Thymus (tissue), 11 donors: ENCODE measurements around the gene GNPTAB. TPM values are rescaled to one million over a fixed set of nuclear protein-coding genes. Genes with fewer than 3 reads are reported as not detected.

ENCODE experiments used
- DNase-seq, 9 donors: peaks; one replicate each; pipeline ENCODE4 v3.0.0-alpha.2; 2013; ENCODE audit warnings: low spot score in 9 of 9, low read depth in 6 of 9, missing footprints in 1 of 9
- H3K27ac ChIP-seq, 2 donors: one replicate each; pipeline ENCODE4 v1.5.1; 2013; ENCODE audit warnings: control low read depth in 1 of 2, low read depth in 1 of 2, low read length in 1 of 2, mild to moderate bottlenecking in 1 of 2, moderate library complexity in 1 of 2
- H3K27me3 ChIP-seq, 2 donors: one replicate each; pipeline ENCODE4 v1.5.1; 2013; ENCODE audit warnings: low read length in 1 of 2; ENCODE audit not compliant: control insufficient read depth in 2 of 2, insufficient read depth in 1 of 2
- H3K36me3 ChIP-seq, 2 donors: one replicate each; pipeline ENCODE4 v1.5.1; 2013; ENCODE audit warnings: low read length in 1 of 2, mild to moderate bottlenecking in 1 of 2, moderate library complexity in 1 of 2; ENCODE audit not compliant: control insufficient read depth in 2 of 2, insufficient read depth in 2 of 2
- H3K4me1 ChIP-seq, 2 donors: one replicate each; pipeline ENCODE4 v1.5.1; 2013; ENCODE audit warnings: low read length in 2 of 2; ENCODE audit not compliant: control insufficient read depth in 2 of 2, insufficient read depth in 2 of 2
- H3K4me3 ChIP-seq, 2 donors: one replicate each; pipeline ENCODE4 v1.5.1; 2013; ENCODE audit warnings: low read length in 2 of 2, control low read depth in 1 of 2, mild to moderate bottlenecking in 1 of 2
- H3K9me3 ChIP-seq, 2 donors: one replicate each; pipeline ENCODE4 v1.5.1; 2013; ENCODE audit warnings: low read length in 1 of 2, mild to moderate bottlenecking in 1 of 2; ENCODE audit not compliant: control insufficient read depth in 2 of 2, insufficient read depth in 1 of 2
- WGBS: extraction: QIAGEN DNeasy Blood & Tissue Kit; methylation state at CpG from one replicate; pipeline ENCODE4 v1.1.7; 2013; 5-methylcytosine and 5-hydroxymethylcytosine counted together
- polyA plus RNA-seq: library from polyadenylated mRNA; stranded (reverse); fragments of 200-250 nt; gene quantifications from one replicate; pipeline ENCODE4 v1.2.3, GENCODE V29; 2013
- total RNA-seq: library from RNA; stranded (reverse); fragments of 120-200 nt; gene quantifications from one replicate; pipeline ENCODE4 v1.2.4, GENCODE V29; 2013
- donor health status: healthy.

GNPTAB gene
- total and polyA plus RNA-seq, 2 donors, result 20.6 to 44.8 TPM

DNA sequence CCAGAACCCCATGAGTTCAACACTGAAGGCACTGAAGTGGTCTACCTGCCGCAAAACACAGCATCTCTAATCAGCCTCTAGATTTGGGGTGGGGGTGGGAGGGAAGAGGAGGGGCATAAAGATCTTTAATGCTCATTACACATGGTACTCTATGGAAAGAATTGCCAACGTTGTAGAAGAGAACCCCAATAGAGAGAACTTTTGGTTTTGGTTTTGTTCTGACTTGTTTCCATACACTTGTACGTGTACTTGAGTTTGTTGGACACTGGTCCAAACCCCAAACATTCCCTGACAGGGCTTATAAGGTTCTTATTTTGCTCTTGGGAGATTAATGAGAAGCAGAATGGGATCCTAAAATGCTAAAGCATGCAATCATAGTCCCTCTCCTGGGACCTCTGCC, 31.0 kb downstream of the GNPTAB start:
- H3K4me3 ChIP-seq, result no peak overlapping the region
- H3K9me3 ChIP-seq, result no peaks in the 10 kb centered on the region
- H3K27me3 ChIP-seq, result no peaks in the 10 kb centered on the region
- peaks cover 0 to 3% of the 10 kb centered on the region in 2 donors for H3K4me1 ChIP-seq
- peaks cover 0 to 8% of the 10 kb centered on the region in 2 donors for H3K36me3 ChIP-seq
- DNase-seq, result no peak
- no peak overlapping the region for H3K27ac ChIP-seq
- 91% methylated on average over 3 of the region's 3 CpGs for WGBS

DNA sequence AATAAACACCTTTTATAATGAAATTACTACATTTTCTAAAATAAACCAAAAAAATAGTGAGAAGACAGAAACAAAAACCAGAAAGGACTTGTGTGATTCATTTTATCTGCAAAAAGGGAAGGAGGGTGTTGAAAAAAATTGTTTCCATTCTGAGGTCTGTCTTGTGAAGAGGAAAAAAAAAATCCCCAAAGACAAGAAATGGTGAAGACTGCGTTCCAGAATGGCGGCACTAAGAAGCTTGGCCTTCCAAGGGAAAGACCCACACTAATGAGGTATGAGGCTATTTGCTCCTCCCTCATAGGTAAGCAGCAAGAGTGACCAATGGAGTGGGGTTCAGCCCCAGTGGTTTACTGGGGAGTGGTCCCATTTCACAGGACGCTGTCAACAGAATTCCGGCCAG, 35.0 kb downstream of the GNPTAB start:
- Histone ChIP-seq H3K4me1 (peaks cover 0 to 3% of the 10 kb centered on the region in 2 donors), H3K27me3 (no peaks in the 10 kb centered on the region), H3K9me3 (no peaks in the 10 kb centered on the region), H3K27ac (no peak overlapping the region), H3K36me3 (peaks cover 0 to 20% of the 10 kb centered on the region in 2 donors), H3K4me3 (no peak overlapping the region)
- WGBS, result over 99% methylated on average over 4 of the region's 4 CpGs
- no peak for DNase-seq

DNA sequence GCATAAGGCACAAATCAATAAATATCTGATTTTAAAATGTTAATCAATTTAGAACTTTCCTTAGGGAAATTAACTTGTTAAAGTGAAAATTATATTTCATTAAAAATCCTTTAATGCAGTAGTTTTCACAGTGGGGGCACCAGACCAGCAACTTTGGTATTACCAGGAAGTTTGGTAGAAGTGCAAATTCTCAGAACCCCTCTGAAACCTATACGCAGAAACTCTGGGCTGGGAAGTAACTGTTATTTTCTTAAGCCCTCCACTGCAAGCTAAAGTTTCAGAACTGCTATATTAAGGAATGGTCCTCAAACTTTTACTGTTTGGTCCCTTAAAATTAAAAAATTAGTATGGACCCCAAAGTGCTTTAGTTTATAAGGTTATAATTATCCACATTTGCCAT, 35.7 kb downstream of the GNPTAB start:
- Histone ChIP-seq H3K27ac (no peak overlapping the region), H3K36me3 (peaks cover 0 to 24% of the 10 kb centered on the region in 2 donors), H3K27me3 (no peaks in the 10 kb centered on the region), H3K4me1 (peaks cover 0 to 3% of the 10 kb centered on the region in 2 donors), H3K9me3 (no peaks in the 10 kb centered on the region), H3K4me3 (no peak overlapping the region)
- no peak for DNase-seq
- WGBS, result 31% methylated on average over 1 of the region's 1 CpG

DNA sequence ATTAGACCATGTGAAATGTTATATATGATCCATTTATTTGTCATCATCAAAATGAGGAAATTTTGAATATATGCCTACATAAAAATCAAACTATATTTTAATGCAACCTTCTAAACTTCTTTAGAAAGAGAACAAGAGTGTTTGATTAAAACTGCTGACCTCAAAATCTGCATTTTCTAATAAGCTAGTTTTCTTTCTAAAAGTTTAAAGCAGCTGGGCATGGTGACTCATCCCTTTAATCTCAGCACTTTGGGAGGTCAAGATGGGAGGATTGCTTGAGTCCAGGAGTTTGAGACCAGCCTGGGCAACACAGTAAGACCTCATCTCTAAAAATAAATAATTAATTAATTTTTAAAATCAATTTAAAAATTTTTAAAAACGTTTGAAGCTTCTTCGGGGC, 36.2 kb downstream of the GNPTAB start:
- peaks cover 3 to 28% of the 10 kb centered on the region in 2 donors for H3K36me3 ChIP-seq
- no peaks in the 10 kb centered on the region for H3K9me3 ChIP-seq
- DNase-seq, result no peak
- peaks cover 0 to 3% of the 10 kb centered on the region in 2 donors for H3K4me1 ChIP-seq
- H3K4me3 ChIP-seq, result no peak overlapping the region
- no peaks in the 10 kb centered on the region for H3K27me3 ChIP-seq
- 93% methylated on average over 2 of the region's 2 CpGs for WGBS
- H3K27ac ChIP-seq, result no peak overlapping the region

DNA sequence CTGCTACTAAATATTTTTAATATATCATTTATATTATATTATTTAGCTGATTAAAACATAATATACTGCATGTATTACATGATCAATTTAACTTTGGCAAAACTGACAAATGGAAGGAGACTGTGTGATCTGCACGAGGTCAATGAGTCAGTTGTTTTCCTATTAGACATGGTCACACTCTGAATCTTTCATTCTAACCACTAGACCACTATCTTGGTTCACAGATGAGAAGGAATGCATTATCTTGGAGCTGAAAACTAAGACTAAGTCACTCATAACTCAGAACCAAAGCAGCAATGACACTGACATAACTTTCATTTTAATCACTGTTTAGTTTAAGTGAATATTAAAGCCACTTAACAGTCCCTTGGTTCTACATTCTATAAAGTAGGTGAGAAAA, 37.4 kb downstream of the GNPTAB start:
- Histone ChIP-seq H3K27me3 (no peaks in the 10 kb centered on the region), H3K9me3 (no peaks in the 10 kb centered on the region), H3K4me3 (no peak overlapping the region), H3K27ac (no peak overlapping the region), H3K4me1 (peaks cover 0 to 3% of the 10 kb centered on the region in 2 donors), H3K36me3 (peaks cover 9 to 35% of the 10 kb centered on the region in 2 donors)
- DNase-seq, result no peak
- WGBS, result 86% methylated on average over 1 of the region's 1 CpG

DNA sequence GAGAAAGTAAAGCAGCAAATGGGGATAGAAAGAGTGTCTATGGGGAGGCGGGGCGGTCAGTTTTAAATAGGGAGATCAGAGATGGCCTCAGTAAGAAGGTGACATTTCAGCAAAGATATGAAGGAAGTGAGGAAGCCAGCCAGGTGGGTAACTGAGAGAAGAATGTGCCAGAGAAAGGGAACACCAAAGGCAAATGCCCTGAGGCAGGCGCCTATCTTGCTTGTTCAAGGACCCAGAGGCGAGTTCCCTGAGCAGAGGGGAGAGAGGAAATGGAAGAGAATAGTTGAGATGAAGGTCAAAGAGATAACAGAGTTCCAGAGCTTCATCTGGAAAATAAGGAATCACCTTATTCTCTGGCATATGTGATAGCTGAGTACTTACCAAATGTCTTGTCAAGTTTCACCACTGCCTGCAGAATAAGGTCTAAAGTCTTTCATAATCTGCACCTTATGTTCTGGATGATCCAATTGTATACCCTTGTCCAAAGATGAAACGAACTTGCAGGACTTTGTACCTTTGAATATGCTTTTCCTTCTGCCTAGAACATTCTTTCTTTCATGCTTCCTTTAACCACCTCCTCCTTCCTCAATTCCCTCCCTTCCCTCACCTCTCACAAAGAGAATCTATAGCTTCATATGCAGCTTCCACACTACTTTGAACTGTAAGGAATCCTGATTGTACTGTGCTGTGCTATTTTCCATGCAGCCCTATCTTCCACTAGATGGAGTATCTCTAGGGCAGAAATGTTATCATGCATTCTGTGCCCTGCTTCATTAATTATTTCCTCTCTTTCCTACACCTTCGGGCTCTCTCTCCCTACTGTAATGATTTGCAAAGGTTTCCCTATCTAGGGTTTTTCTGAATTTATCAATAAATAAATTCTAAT, 38.5 kb downstream of the GNPTAB start:
- Histone ChIP-seq H3K36me3 (peaks cover 9 to 35% of the 10 kb centered on the region in 2 donors), H3K4me1 (peaks cover 0 to 3% of the 10 kb centered on the region in 2 donors)
- no peak for DNase-seq

DNA sequence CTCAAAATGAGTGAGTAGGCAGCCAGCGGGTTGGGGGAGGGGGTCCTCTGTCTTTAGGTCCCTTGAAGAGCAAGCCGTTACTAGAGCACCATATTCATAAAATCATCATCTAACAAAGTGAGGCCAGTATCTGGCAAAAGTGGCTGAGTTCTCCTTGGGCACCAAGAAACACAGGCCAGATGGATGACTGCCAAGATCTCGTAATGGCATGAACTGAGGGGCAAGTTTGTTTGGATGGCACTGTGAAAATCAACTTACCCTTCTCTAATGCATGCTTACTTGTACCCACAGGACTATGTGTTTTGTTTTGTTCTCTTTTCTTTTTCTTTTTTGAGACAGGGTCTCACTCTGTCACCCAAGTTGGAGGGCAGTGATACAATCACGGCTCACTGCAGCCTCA, 41.6 kb downstream of the GNPTAB start:
- Histone ChIP-seq H3K4me3 (no peak overlapping the region), H3K9me3 (no peaks in the 10 kb centered on the region), H3K36me3 (peaks cover 15 to 39% of the 10 kb centered on the region in 2 donors), H3K4me1 (no peaks in the 10 kb centered on the region), H3K27me3 (no peaks in the 10 kb centered on the region), H3K27ac (no peak overlapping the region)
- DNase-seq, result no peak
- WGBS, result 96% methylated on average over 4 of the region's 4 CpGs

More for the DNA sequence above, 38.5 kb downstream of the GNPTAB start:
- no peaks in the 10 kb centered on the region for H3K9me3 ChIP-seq
- no peaks in the 10 kb centered on the region for H3K27me3 ChIP-seq
- no peak overlapping the region for H3K27ac ChIP-seq
- no peak overlapping the region for H3K4me3 ChIP-seq
- 95% methylated on average over 6 of the region's 6 CpGs for WGBS

DNA sequence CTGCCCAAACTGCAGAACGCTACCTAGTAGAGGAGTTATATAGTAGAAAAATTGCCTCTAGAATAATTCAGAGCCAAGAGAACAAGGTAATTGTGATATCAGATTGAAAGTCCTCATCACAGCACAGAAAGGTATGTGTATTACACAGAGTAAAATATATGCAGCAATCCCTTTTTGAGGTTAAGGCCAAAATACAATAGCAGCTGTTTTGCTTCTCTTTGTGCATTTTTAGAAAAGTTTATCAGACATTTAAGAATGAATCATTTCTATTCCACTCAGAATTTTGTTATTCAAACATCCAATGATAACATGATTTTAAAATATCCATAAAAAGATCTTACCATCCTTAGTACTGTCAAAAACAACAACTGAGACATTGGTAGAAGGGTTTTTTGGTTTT, 45.1 kb downstream of the GNPTAB start:
- H3K4me3 ChIP-seq, result no peak overlapping the region
- DNase-seq, result no peak
- no peaks in the 10 kb centered on the region for H3K9me3 ChIP-seq
- no peak overlapping the region for H3K27ac ChIP-seq
- H3K4me1 ChIP-seq, result no peaks in the 10 kb centered on the region
- peaks cover 15 to 44% of the 10 kb centered on the region in 2 donors for H3K36me3 ChIP-seq
- WGBS, result 94% methylated on average over 1 of the region's 1 CpG
- H3K27me3 ChIP-seq, result no peaks in the 10 kb centered on the region

DNA sequence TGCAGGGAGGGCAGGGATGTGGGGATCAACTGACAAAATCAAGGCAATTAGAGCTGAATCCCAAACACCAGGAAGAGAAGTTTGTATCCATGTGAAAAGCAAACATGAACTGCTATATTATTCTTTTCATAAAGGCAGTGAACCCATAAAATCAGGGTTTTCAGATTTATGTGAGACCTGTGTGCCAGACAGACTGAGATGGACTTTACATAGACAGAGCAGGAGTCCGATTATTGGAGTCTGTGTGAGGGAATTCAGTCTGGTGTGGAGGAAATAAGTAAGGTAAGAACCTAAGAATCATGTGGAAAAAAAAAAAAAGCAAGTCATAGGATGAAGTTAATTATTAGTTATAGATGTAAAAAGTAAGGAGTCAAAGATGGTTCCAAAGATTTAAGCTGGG, 46.4 kb downstream of the GNPTAB start:
- no peak overlapping the region for H3K4me3 ChIP-seq
- peaks cover 13 to 43% of the 10 kb centered on the region in 2 donors for H3K36me3 ChIP-seq
- 96% methylated on average over 1 of the region's 1 CpG for WGBS
- H3K27ac ChIP-seq, result no peak overlapping the region
- no peaks in the 10 kb centered on the region for H3K27me3 ChIP-seq
- H3K9me3 ChIP-seq, result no peaks in the 10 kb centered on the region
- no peak for DNase-seq
- H3K4me1 ChIP-seq, result no peaks in the 10 kb centered on the region
